ENCODE results near the gene VPS36.

GRCh38 chr13:52451135-52451804 lies 836 bp upstream of the VPS36 start:
- TF ChIP-seq, protein P1, sequence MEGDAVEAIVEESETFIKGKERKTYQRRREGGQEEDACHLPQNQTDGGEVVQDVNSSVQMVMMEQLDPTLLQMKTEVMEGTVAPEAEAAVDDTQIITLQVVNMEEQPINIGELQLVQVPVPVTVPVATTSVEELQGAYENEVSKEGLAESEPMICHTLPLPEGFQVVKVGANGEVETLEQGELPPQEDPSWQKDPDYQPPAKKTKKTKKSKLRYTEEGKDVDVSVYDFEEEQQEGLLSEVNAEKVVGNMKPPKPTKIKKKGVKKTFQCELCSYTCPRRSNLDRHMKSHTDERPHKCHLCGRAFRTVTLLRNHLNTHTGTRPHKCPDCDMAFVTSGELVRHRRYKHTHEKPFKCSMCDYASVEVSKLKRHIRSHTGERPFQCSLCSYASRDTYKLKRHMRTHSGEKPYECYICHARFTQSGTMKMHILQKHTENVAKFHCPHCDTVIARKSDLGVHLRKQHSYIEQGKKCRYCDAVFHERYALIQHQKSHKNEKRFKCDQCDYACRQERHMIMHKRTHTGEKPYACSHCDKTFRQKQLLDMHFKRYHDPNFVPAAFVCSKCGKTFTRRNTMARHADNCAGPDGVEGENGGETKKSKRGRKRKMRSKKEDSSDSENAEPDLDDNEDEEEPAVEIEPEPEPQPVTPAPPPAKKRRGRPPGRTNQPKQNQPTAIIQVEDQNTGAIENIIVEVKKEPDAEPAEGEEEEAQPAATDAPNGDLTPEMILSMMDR (IDR thresholded peaks at IDR 0.05), result no peak
- TF ChIP-seq TCF7 (CRISPR knock-in tag; IDR thresholded peaks at IDR 0.05; ENCODE audit: low read depth), result no peak
- TF ChIP-seq, protein P2, sequence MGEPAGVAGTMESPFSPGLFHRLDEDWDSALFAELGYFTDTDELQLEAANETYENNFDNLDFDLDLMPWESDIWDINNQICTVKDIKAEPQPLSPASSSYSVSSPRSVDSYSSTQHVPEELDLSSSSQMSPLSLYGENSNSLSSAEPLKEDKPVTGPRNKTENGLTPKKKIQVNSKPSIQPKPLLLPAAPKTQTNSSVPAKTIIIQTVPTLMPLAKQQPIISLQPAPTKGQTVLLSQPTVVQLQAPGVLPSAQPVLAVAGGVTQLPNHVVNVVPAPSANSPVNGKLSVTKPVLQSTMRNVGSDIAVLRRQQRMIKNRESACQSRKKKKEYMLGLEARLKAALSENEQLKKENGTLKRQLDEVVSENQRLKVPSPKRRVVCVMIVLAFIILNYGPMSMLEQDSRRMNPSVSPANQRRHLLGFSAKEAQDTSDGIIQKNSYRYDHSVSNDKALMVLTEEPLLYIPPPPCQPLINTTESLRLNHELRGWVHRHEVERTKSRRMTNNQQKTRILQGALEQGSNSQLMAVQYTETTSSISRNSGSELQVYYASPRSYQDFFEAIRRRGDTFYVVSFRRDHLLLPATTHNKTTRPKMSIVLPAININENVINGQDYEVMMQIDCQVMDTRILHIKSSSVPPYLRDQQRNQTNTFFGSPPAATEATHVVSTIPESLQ (CRISPR knock-in tag; IDR thresholded peaks at IDR 0.05), result no peak
- TF ChIP-seq MAX (CRISPR knock-in tag; IDR thresholded peaks at IDR 0.05), result no peak
- TF ChIP-seq IRF2 (CRISPR knock-in tag; IDR thresholded peaks at IDR 0.05; ENCODE audit: borderline replicate concordance, low read depth), result no peak
- TF ChIP-seq, protein P3, sequence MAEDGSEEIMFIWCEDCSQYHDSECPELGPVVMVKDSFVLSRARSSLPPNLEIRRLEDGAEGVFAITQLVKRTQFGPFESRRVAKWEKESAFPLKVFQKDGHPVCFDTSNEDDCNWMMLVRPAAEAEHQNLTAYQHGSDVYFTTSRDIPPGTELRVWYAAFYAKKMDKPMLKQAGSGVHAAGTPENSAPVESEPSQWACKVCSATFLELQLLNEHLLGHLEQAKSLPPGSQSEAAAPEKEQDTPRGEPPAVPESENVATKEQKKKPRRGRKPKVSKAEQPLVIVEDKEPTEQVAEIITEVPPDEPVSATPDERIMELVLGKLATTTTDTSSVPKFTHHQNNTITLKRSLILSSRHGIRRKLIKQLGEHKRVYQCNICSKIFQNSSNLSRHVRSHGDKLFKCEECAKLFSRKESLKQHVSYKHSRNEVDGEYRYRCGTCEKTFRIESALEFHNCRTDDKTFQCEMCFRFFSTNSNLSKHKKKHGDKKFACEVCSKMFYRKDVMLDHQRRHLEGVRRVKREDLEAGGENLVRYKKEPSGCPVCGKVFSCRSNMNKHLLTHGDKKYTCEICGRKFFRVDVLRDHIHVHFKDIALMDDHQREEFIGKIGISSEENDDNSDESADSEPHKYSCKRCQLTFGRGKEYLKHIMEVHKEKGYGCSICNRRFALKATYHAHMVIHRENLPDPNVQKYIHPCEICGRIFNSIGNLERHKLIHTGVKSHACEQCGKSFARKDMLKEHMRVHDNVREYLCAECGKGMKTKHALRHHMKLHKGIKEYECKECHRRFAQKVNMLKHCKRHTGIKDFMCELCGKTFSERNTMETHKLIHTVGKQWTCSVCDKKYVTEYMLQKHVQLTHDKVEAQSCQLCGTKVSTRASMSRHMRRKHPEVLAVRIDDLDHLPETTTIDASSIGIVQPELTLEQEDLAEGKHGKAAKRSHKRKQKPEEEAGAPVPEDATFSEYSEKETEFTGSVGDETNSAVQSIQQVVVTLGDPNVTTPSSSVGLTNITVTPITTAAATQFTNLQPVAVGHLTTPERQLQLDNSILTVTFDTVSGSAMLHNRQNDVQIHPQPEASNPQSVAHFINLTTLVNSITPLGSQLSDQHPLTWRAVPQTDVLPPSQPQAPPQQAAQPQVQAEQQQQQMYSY (CRISPR knock-in tag; IDR thresholded peaks at IDR 0.05), result no peak
- TF ChIP-seq ATF2 (CRISPR knock-in tag; IDR thresholded peaks at IDR 0.05; ENCODE audit: borderline replicate concordance, low read depth), result no peak
- no peak for TF ChIP-seq SMAD4 (CRISPR knock-in tag; IDR thresholded peaks at IDR 0.05)
- TF ChIP-seq MLX (CRISPR knock-in tag; IDR thresholded peaks at IDR 0.05), result no peak
- no peak for TF ChIP-seq NR2C2 (CRISPR knock-in tag; IDR thresholded peaks at IDR 0.05)
- TF ChIP-seq, protein P4, sequence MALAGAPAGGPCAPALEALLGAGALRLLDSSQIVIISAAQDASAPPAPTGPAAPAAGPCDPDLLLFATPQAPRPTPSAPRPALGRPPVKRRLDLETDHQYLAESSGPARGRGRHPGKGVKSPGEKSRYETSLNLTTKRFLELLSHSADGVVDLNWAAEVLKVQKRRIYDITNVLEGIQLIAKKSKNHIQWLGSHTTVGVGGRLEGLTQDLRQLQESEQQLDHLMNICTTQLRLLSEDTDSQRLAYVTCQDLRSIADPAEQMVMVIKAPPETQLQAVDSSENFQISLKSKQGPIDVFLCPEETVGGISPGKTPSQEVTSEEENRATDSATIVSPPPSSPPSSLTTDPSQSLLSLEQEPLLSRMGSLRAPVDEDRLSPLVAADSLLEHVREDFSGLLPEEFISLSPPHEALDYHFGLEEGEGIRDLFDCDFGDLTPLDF (CRISPR knock-in tag; IDR thresholded peaks at IDR 0.05), result no peak
- no peak for TF ChIP-seq ZNF512 (CRISPR knock-in tag; IDR thresholded peaks at IDR 0.05; ENCODE audit: borderline replicate concordance)

Measured in WTC11 (cell line).